Measurements from ENCODE around the gene GPR153. TPM values are rescaled to one million over a fixed set of nuclear protein-coding genes. Genes with fewer than 3 reads are reported as not detected.
A peak's percentile ranks its signal among the peaks of the same experiment; 100 is the strongest.

GPR153 gene
- total RNA-seq, 1 donor from 2014 or later, result 8.4 TPM

DNA sequence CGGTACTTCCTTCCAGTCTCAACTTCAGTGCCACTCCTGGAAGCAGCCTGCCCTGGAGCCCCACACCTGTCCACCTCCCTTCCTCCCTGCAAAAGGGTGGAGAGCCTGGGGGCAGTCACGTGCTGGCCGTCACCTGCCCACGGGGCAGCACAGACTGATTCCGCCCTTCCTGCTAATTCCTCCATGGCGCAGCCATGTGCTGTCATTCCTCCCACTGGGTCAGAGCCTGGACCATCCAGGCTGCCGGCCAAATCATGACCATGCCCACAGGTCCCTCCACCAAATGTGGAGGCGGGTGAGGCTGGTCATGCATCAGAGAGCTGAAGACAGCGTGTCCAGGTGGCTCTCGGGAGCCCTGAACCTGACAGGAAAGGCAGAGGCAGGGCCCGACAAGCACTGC lies 24.4 kb upstream of the GPR153 start:
- Histone ChIP-seq H3F3A (ENCODE audit: low read depth) (no peaks in the 10 kb centered on the region), H3K79me2 (ENCODE audit: low read depth) (no peaks in the 10 kb centered on the region), H3K27me3 (no peaks in the 10 kb centered on the region), H3K4me2 (no peak overlapping the region), H3K9me3 (ENCODE audit: low read depth) (no peaks in the 10 kb centered on the region), H2AFZ (replicated peaks) (no peak overlapping the region), H3K27ac (no peak overlapping the region), H3K4me1 (no peaks in the 10 kb centered on the region), H3K4me3 (no peak overlapping the region), H3K9ac (no peak overlapping the region), H3K36me3 (no peaks in the 10 kb centered on the region), H4K20me1 (ENCODE audit: low read depth) (peaks cover 5% of the 10 kb centered on the region)
- Mint-ChIP-seq H3K4me1 (peaks cover 5% of the 10 kb centered on the region), H3K27ac (no peak overlapping the region), H3K27me3 (ENCODE audit: insufficient read depth, low read depth) (no peaks in the 10 kb centered on the region), H3K9me3 (no peaks in the 10 kb centered on the region), H3K36me3 (peaks cover 4% of the 10 kb centered on the region), H3K4me3 (no peak overlapping the region)
- DNase-seq (ENCODE audit: low spot score), result no peak
- TF ChIP-seq EZH2phosphoT487 (IDR thresholded peaks at IDR 0.05) (no peak), EZH2 (IDR thresholded peaks at IDR 0.05) (no peak)
- TF ChIP-seq, protein P1, sequence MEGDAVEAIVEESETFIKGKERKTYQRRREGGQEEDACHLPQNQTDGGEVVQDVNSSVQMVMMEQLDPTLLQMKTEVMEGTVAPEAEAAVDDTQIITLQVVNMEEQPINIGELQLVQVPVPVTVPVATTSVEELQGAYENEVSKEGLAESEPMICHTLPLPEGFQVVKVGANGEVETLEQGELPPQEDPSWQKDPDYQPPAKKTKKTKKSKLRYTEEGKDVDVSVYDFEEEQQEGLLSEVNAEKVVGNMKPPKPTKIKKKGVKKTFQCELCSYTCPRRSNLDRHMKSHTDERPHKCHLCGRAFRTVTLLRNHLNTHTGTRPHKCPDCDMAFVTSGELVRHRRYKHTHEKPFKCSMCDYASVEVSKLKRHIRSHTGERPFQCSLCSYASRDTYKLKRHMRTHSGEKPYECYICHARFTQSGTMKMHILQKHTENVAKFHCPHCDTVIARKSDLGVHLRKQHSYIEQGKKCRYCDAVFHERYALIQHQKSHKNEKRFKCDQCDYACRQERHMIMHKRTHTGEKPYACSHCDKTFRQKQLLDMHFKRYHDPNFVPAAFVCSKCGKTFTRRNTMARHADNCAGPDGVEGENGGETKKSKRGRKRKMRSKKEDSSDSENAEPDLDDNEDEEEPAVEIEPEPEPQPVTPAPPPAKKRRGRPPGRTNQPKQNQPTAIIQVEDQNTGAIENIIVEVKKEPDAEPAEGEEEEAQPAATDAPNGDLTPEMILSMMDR (IDR thresholded peaks at IDR 0.05), result no peak

DNA sequence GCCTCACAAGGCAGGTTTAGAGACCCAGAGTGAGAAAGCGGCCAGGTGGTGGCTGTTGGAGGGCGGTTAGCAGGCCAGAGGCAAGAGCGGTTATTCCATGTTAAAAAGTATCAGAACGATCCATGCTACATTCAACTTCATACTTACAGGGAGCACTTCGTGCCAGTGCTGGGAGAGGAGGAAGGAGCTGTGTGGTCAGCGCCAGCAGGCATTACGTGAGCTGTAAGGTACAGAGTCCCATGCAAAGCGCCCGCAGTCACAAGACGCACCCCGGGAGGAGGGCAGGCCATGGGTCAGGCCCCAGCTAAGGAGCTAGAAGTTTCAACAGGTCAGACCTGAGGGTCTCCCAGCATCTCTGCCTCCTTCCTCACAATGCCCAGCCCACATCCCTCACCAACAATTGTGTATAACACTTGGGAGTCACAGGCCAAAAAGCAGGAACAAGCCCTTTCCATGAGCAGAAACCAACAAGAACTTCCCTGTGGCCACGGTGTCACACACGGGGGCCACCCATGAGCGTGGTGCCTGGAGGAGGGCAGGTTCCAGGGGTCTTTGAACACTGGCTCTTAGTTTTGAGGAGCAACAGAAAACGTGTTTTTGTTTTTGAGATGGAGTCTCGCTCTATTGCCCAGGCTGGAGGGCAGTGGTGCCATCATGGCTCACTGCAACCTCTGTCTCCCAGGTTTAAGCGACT lies 21.8 kb upstream of the GPR153 start:
- no peaks in the 10 kb centered on the region for H3F3A ChIP-seq (ENCODE audit: low read depth)
- Mint-ChIP-seq H3K27ac (peak overlapping the region; percentile 85), H3K36me3 (peaks cover 6% of the 10 kb centered on the region), H3K4me3 (no peak overlapping the region), H3K4me1 (peaks cover 13% of the 10 kb centered on the region), H3K9me3 (no peaks in the 10 kb centered on the region), H3K27me3 (ENCODE audit: insufficient read depth, low read depth) (peaks cover 2% of the 10 kb centered on the region)
- DNase-seq (ENCODE audit: low spot score), result no peak
- no peak overlapping the region for H3K4me3 ChIP-seq
- no peak for TF ChIP-seq EZH2 (IDR thresholded peaks at IDR 0.05)
- TF ChIP-seq EZH2phosphoT487 (IDR thresholded peaks at IDR 0.05), result no peak
- TF ChIP-seq, protein P1 (IDR thresholded peaks at IDR 0.05), result no peak
- no peaks in the 10 kb centered on the region for H3K9me3 ChIP-seq (ENCODE audit: low read depth)
- no peaks in the 10 kb centered on the region for H3K4me1 ChIP-seq
- H2AFZ ChIP-seq (replicated peaks), result no peak overlapping the region
- no peaks in the 10 kb centered on the region for H3K27me3 ChIP-seq
- no peaks in the 10 kb centered on the region for H3K79me2 ChIP-seq (ENCODE audit: low read depth)
- H3K9ac ChIP-seq, result no peak overlapping the region
- H3K27ac ChIP-seq, result no peak overlapping the region
- no peaks in the 10 kb centered on the region for H3K36me3 ChIP-seq
- H3K4me2 ChIP-seq, result no peak overlapping the region
- peaks cover 5% of the 10 kb centered on the region for H4K20me1 ChIP-seq (ENCODE audit: low read depth)

DNA sequence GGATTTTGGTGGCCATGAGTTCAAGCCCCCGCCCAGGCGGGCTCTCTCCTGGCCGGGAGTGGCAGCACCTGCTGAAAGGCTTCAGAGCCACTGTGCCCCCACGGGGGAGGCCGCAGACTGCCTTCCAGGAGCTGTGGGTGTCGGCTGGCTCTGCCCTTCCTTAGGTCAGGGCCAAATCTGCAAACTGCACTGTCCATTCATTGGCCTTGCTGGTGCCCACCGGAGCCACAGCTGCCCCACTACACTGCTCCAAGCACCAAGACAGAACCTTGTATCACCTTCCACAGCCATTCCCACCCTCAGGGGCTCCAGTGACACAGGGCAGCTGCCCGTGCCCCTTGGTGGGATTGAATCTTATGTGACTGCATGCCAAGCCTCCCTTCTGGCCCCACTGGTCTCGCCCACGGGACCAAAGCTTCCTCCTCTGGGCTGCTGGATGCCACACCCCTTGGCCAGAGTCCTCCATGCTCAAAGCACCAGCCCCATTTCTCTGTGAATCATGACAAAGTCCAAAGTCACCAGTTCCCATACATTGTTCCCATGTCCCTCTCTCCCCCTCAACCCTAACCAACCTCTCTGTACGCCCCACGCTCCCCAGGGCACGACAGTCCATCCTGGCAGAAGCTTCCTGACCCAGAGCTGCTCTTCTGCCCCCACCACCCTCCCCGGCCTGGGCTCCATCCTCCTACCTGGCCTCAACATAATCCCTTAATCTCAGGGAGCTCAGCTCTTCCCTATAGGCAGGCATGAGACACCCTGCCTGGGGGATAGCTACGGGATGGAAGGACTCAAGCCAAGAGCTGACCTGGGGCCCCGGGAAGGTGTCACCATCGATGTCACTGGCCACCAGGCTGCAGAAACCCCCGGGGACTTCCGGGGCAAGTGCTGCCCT lies 20.9 kb upstream of the GPR153 start:
- H3K27me3 ChIP-seq, result no peaks in the 10 kb centered on the region
- H2AFZ ChIP-seq (replicated peaks), result no peak overlapping the region
- no peak overlapping the region for H3K9ac ChIP-seq
- TF ChIP-seq EZH2phosphoT487 (IDR thresholded peaks at IDR 0.05), result no peak
- no peak for TF ChIP-seq EZH2 (IDR thresholded peaks at IDR 0.05)
- TF ChIP-seq, protein P1 (IDR thresholded peaks at IDR 0.05), result no peak
- H3K4me2 ChIP-seq, result no peak overlapping the region
- no peak overlapping the region for H3K4me3 Mint-ChIP-seq
- H3K4me3 ChIP-seq, result no peak overlapping the region
- no peaks in the 10 kb centered on the region for H3F3A ChIP-seq (ENCODE audit: low read depth)
- no peak overlapping the region for H3K27ac ChIP-seq
- no peaks in the 10 kb centered on the region for H3K9me3 ChIP-seq (ENCODE audit: low read depth)
- H3K79me2 ChIP-seq (ENCODE audit: low read depth), result no peaks in the 10 kb centered on the region
- peaks cover 7% of the 10 kb centered on the region for H4K20me1 ChIP-seq (ENCODE audit: low read depth)
- H3K27ac Mint-ChIP-seq, result peak overlapping the region; percentile 50
- H3K36me3 Mint-ChIP-seq, result peaks cover 6% of the 10 kb centered on the region
- DNase-seq (ENCODE audit: low spot score), result no peak
- H3K9me3 Mint-ChIP-seq, result no peaks in the 10 kb centered on the region
- peaks cover 2% of the 10 kb centered on the region for H3K27me3 Mint-ChIP-seq (ENCODE audit: insufficient read depth, low read depth)
- H3K4me1 Mint-ChIP-seq, result peaks cover 23% of the 10 kb centered on the region
- peaks cover 2% of the 10 kb centered on the region for H3K4me1 ChIP-seq
- no peaks in the 10 kb centered on the region for H3K36me3 ChIP-seq

All from neural progenitor cell (in vitro differentiated cells).